Stimulated activated memory B cell treated with anti-CD40 and anti-IgM and Interleukin-4, amounts not matched to agents 10 μg/mL and 1 μg/mL and 100 μg/mL, for 72 hours (primary cell): ENCODE data around the gene PADI3.

Experiments used
- ATAC-seq: fragments of 150-1000 bp; cut with Tn5 transposase; 2 replicates; pipeline ENCODE4 v1.10.0; 2021
- H3K27ac Mint-ChIP-seq: one replicate; pipeline ENCODE4 v1.8.0; 2022; ENCODE audit warnings: mild to moderate bottlenecking, mixed read lengths
- H3K27me3 Mint-ChIP-seq: one replicate; pipeline ENCODE4 v1.8.0; 2022; ENCODE audit warnings: mixed read lengths
- H3K36me3 Mint-ChIP-seq: one replicate; pipeline ENCODE4 v1.8.0; 2022; ENCODE audit warnings: mixed read lengths
- H3K4me1 Mint-ChIP-seq: one replicate; pipeline ENCODE4 v1.8.0; 2022; ENCODE audit warnings: mixed read lengths
- H3K4me3 Mint-ChIP-seq: one replicate; pipeline ENCODE4 v1.8.0; 2022; ENCODE audit warnings: mild to moderate bottlenecking, moderate library complexity, mixed read lengths
- H3K9me3 Mint-ChIP-seq: one replicate; pipeline ENCODE4 v1.8.0; 2022; ENCODE audit warnings: mixed read lengths

PADI3 gene

GRCh38 chr1:17289721-17290120 lies 40.8 kb downstream of the PADI3 start:
- Mint-ChIP-seq H3K9me3 (no peaks in the 10 kb centered on the region), H3K27me3 (peaks cover 41% of the 10 kb centered on the region), H3K4me3 (no peak overlapping the region), H3K4me1 (no peaks in the 10 kb centered on the region), H3K36me3 (no peaks in the 10 kb centered on the region), H3K27ac (no peak overlapping the region)
- ATAC-seq, result no peak

DNA sequence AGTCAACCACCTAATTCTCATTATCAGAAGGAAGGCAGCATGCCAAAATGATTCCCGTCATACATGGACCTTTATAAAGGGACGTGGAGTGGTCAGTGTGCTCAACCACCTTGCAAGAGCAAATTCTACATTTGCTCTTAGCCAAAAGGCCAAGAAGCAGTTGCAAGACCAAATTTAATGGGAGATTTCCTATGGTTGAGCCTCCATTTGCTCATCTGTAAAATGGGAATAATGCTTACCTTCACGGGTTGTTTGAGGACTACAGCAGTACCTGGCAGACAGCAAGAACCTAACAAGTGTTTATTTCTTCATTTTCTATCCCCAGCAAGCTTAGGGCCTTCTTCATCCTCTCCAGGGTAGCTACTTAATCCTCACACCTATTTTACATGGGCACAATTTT lies 41.7 kb downstream of the PADI3 start:
- Mint-ChIP-seq H3K4me3 (no peak overlapping the region), H3K27me3 (peaks cover 41% of the 10 kb centered on the region), H3K27ac (no peak overlapping the region), H3K9me3 (no peaks in the 10 kb centered on the region), H3K4me1 (no peaks in the 10 kb centered on the region), H3K36me3 (no peaks in the 10 kb centered on the region)
- no peak for ATAC-seq

GRCh38 chr1:17292299-17293160 lies 43.6 kb downstream of the PADI3 start:
- Mint-ChIP-seq H3K4me3 (no peak overlapping the region), H3K4me1 (no peaks in the 10 kb centered on the region), H3K27me3 (peaks cover 54% of the 10 kb centered on the region), H3K9me3 (peaks cover 2% of the 10 kb centered on the region), H3K36me3 (no peaks in the 10 kb centered on the region), H3K27ac (no peak overlapping the region)
- ATAC-seq, result no peak

DNA sequence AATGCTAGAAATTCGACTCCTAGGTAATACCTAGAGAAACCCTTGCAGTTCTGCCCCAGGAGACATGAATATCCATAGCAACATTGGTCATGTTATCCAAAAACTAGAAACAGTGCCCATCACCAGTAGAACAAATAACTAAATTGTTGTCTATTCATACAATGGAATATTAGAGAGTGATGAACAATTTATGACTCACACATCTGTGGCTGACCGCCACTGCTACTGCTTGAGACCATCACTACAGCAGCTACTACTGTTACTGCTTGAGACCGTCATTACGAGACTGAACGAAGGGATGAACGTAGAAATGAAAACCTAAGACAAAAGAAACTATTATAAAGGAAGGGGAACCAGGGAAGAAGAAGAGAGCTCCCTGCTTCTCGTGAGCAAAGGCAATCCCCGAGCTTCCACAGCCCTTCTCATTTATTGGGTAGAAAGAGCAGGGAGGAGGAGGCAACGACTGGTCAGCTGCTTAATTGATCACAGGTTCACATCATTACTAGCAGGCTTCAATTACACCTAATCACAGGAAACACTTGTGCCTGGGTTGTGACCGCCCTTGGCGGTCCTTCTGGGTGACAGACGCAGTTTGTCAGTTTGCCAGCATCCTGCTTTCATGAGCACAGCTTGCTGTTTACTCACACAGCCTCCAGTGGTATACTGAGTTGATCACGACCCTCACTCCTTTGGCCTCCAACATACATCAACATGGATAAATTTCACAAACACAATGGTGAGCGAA lies 45.0 kb downstream of the PADI3 start:
- no peak overlapping the region for H3K4me3 Mint-ChIP-seq
- ATAC-seq, result no peak
- H3K27me3 Mint-ChIP-seq, result peaks cover 58% of the 10 kb centered on the region
- no peaks in the 10 kb centered on the region for H3K36me3 Mint-ChIP-seq
- peaks cover 5% of the 10 kb centered on the region for H3K9me3 Mint-ChIP-seq
- no peak overlapping the region for H3K27ac Mint-ChIP-seq
- H3K4me1 Mint-ChIP-seq, result no peaks in the 10 kb centered on the region

DNA sequence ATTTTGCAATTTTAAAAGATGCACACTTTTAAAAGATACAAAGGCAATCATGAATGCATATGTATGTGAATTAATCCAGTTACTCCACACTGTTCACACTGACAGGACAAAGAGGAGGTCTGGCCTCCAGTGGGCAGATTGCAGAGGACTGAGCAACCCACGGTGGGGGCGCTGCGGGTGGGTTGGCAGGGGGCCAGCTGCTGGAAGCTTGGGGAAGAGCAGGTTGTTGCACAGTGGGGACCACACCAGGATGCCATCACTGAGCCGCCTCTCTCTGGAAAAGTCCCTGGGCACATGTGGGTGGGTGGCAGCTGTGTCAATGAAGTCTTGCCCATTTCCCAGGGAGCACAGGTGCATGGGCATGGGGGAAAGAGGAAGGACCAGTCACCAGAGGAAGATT lies 46.4 kb downstream of the PADI3 start:
- no peak for ATAC-seq
- Mint-ChIP-seq H3K9me3 (peaks cover 10% of the 10 kb centered on the region), H3K36me3 (no peaks in the 10 kb centered on the region), H3K4me3 (no peak overlapping the region), H3K4me1 (no peaks in the 10 kb centered on the region), H3K27ac (no peak overlapping the region), H3K27me3 (peaks cover 58% of the 10 kb centered on the region)

DNA sequence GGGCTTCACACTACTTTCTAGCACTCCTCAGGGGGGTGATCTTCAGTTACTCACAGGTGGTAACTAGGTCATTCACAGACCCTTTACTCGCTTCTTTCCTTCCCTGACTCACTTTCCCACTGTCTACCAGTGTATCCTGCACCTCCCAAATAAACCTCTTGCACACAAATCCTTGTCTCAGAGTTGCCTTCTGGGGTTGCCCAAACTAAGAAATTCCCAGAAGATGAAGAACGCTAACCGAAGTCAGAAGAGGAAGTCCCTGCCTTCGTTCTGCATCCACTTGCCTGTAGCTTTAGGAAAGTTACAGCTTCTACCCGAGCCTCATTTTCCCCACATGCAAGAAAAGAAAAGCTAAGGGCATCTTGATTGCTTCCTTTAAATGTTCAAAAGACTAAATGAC lies 47.2 kb downstream of the PADI3 start:
- Mint-ChIP-seq H3K9me3 (peaks cover 10% of the 10 kb centered on the region), H3K4me3 (no peak overlapping the region), H3K4me1 (no peaks in the 10 kb centered on the region), H3K27me3 (peaks cover 50% of the 10 kb centered on the region), H3K27ac (no peak overlapping the region), H3K36me3 (no peaks in the 10 kb centered on the region)
- ATAC-seq, result peak; percentile 20

- H3K4me1 Mint-ChIP-seq, result no peaks in the 10 kb centered on the region
- H3K27me3 Mint-ChIP-seq, result peaks cover 52% of the 10 kb centered on the region
Measured at GRCh38 chr1:17297991-17298390, 49.1 kb downstream of the PADI3 start.

GRCh38 chr1:17301767-17302166 lies 52.9 kb downstream of the PADI3 start:
- H3K9me3 Mint-ChIP-seq, result peaks cover 17% of the 10 kb centered on the region
- H3K27ac Mint-ChIP-seq, result no peak overlapping the region
- H3K27me3 Mint-ChIP-seq, result peaks cover 39% of the 10 kb centered on the region
- no peak overlapping the region for H3K4me3 Mint-ChIP-seq
- no peaks in the 10 kb centered on the region for H3K4me1 Mint-ChIP-seq
- no peak for ATAC-seq
- peaks cover 12% of the 10 kb centered on the region for H3K36me3 Mint-ChIP-seq

More at GRCh38 chr1:17297991-17298390, 49.1 kb downstream of the PADI3 start:
- Mint-ChIP-seq H3K36me3 (peaks cover 11% of the 10 kb centered on the region), H3K4me3 (no peak overlapping the region), H3K9me3 (peaks cover 19% of the 10 kb centered on the region), H3K27ac (no peak overlapping the region)
- ATAC-seq, result no peak

DNA sequence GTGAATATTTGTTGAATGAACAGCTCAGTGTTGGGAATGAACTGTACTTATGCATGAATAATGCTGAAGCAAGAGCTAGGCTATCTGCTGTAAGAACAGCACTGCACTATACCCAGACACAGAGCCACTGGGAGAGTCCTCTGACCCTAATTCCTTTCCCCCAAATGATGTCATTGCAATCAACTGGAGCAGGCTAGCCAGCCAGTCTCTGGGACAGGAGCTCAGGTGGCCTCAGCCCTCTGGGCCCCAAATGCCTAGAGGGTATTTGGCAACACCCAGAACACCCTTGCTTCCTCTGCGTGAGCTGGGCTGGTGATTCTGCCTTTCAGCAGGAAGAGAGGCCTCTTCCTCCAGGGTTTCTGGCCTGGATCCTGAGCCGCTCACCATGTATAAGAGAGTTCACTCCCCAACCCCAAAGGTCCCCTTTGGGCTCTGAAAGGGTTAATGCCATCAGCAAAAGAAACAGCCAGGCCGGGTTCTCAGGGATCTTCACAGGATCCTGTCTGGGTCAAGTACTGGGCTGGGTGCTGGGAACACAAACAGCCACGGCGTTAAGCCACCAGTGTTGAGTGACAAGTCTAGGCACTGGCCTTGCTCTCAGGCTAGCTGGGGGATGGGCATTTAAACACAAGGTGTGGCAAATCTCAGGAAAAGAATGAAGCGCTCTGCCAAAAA lies 55.4 kb downstream of the PADI3 start:
- H3K27me3 Mint-ChIP-seq, result peaks cover 49% of the 10 kb centered on the region
- peaks cover 13% of the 10 kb centered on the region for H3K9me3 Mint-ChIP-seq
- H3K27ac Mint-ChIP-seq, result no peak overlapping the region
- H3K36me3 Mint-ChIP-seq, result peaks cover 12% of the 10 kb centered on the region
- no peaks in the 10 kb centered on the region for H3K4me1 Mint-ChIP-seq
- ATAC-seq, result no peak
- no peak overlapping the region for H3K4me3 Mint-ChIP-seq

- Mint-ChIP-seq H3K4me1 (no peaks in the 10 kb centered on the region), H3K27me3 (peaks cover 54% of the 10 kb centered on the region), H3K4me3 (no peak overlapping the region), H3K27ac (no peak overlapping the region), H3K36me3 (peaks cover 12% of the 10 kb centered on the region), H3K9me3 (peaks cover 9% of the 10 kb centered on the region)
- no peak for ATAC-seq
Measured at GRCh38 chr1:17304826-17305175, 55.9 kb downstream of the PADI3 start.

DNA sequence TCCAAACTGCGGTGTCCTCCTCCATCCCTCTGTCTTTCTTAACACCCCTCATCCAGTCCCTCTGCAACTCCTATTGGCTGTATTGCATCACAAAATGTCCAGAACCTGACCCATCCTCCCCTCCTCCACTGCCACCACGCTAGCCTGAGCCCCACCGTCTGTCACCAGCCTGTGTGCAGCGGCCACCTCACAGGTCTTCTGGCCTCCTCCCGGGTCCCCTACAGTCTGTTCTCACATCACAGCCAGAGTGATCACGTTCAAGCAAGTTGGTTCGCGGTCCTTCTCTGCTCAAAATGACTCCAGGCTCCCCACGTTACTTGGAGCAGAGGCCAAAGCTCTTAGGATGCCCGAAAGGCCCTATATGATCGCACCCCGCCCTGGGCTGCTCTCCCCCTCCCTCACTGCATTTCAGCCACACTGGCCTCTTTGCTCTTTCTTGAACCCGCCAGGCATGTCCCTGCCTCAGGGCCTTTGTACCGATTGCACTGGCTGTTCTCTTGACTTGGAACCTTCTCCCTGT lies 56.7 kb downstream of the PADI3 start:
- H3K9me3 Mint-ChIP-seq, result peaks cover 9% of the 10 kb centered on the region
- peaks cover 12% of the 10 kb centered on the region for H3K36me3 Mint-ChIP-seq
- H3K27ac Mint-ChIP-seq, result no peak overlapping the region
- no peak overlapping the region for H3K4me3 Mint-ChIP-seq
- no peak for ATAC-seq
- peaks cover 63% of the 10 kb centered on the region for H3K27me3 Mint-ChIP-seq
- no peaks in the 10 kb centered on the region for H3K4me1 Mint-ChIP-seq

DNA sequence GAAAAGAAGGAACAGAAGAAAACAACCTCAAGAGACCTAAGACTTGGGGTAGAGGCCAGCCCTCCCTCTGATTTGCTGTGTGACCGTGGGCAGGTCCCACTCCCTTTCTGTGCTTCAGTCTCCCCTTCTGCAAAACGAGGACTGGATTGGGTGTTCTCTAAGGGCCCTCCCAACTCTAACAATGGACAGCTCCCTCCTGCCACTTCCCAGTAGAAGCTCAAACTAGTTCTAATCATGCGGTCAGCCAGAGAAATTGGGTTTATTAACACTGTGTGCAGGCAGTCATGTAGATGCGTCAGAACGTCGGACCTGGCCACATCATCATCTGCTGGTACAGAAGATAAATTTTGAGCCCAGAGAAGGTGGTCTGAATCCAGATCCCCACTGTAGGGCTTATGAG lies 57.5 kb downstream of the PADI3 start:
- H3K4me3 Mint-ChIP-seq, result no peak overlapping the region
- no peaks in the 10 kb centered on the region for H3K4me1 Mint-ChIP-seq
- ATAC-seq, result no peak

DNA sequence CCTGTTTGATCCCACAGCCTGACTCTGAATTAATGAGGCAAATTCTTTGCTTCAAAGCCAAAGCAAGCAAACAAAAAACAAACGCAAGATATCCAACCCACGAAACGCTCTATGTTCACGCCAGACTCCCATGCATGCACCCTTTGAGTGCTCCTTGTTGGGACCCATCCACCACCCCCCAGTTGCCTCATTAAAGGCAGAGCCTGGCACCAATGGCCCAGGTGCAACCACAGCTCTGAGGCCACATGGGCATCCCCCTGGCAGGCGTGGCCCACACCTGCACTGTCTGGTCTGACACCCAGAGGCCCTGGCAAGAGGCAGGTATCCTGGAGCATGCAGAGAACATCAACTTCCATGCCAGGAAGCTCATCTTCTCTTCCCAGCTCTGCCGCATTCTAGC lies 58.0 kb downstream of the PADI3 start:
- ATAC-seq, result no peak
- H3K9me3 Mint-ChIP-seq, result peaks cover 6% of the 10 kb centered on the region
- peaks cover 64% of the 10 kb centered on the region for H3K27me3 Mint-ChIP-seq
- no peaks in the 10 kb centered on the region for H3K4me1 Mint-ChIP-seq
- H3K36me3 Mint-ChIP-seq, result peaks cover 9% of the 10 kb centered on the region
- no peak overlapping the region for H3K4me3 Mint-ChIP-seq
- no peak overlapping the region for H3K27ac Mint-ChIP-seq

More for the DNA sequence above, 57.5 kb downstream of the PADI3 start:
- peaks cover 9% of the 10 kb centered on the region for H3K9me3 Mint-ChIP-seq
- H3K36me3 Mint-ChIP-seq, result peaks cover 12% of the 10 kb centered on the region
- H3K27ac Mint-ChIP-seq, result no peak overlapping the region
- peaks cover 63% of the 10 kb centered on the region for H3K27me3 Mint-ChIP-seq

DNA sequence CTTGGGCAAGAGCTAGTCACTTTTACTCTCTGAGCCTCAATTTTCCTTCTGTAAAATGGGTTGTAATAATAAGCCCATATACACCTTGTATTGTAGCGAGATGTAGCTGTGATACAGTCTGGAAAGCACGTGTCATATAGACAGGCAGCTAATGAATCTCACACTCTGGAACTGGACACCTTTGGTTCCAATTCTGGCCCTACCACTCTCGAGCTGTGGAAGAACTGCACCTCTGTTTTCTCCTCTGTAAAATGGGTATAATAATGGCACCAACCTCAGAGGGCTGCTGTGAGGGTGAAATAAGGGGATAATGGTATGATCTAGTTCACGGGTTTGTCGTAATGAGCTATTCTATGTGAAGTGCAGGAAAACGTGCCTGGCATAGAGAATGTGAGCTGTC lies 58.4 kb downstream of the PADI3 start:
- no peak for ATAC-seq
- peaks cover 67% of the 10 kb centered on the region for H3K27me3 Mint-ChIP-seq

DNA sequence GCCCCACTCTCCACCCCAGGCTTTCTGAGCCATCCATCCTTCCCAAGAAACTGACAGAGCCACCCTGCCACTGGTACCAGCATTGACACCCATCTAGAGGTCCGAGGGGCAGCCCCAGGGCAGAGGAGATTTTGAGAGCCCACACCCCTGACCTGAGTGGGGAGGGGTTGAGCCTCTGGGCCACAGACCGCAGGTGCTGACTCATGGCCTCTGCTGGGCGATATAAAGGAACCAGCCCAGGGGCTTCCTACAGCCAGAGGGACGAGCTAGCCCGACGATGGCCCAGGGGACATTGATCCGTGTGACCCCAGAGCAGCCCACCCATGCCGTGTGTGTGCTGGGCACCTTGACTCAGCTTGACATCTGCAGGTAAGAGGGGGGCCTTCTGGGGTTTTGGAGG lies 59.0 kb downstream of the PADI3 start, which contains the start of gene PADI4:
Gene PADI4 (plus strand): TSS at position 252 of the 400 bp plus-strand sequence. CDS start 26 bp downstream, at position 278.
- no peak within 1 kb of the TSS for H3K4me3 Mint-ChIP-seq
- ATAC-seq, result no peak
- H3K36me3 Mint-ChIP-seq, result peaks cover 2% of the 10 kb centered on the region
- no peaks in the 10 kb centered on the region for H3K4me1 Mint-ChIP-seq
- peaks cover 1% of the 10 kb centered on the region for H3K9me3 Mint-ChIP-seq
- no peak within 1 kb of the TSS for H3K27ac Mint-ChIP-seq
- peaks cover 67% of the 10 kb centered on the region for H3K27me3 Mint-ChIP-seq

More for the DNA sequence above, 58.4 kb downstream of the PADI3 start:
- peaks cover 3% of the 10 kb centered on the region for H3K9me3 Mint-ChIP-seq
- peaks cover 5% of the 10 kb centered on the region for H3K36me3 Mint-ChIP-seq
- no peaks in the 10 kb centered on the region for H3K4me1 Mint-ChIP-seq
- no peak overlapping the region for H3K27ac Mint-ChIP-seq
- no peak overlapping the region for H3K4me3 Mint-ChIP-seq
